Neutrophil (primary cell): ENCODE results near the gene MDM4.

Experiments
- H3K27ac ChIP-seq: fragments of 200-600 bp; sonication (generic); 2 replicates; pipeline ENCODE4 v1.5.1; 2016; ENCODE audit warnings: mild to moderate bottlenecking, moderate library complexity
- H3K27me3 ChIP-seq: fragments of 200-600 bp; sonication (generic); 2 replicates; pipeline ENCODE4 v1.6.0; 2016; ENCODE audit warnings: mild to moderate bottlenecking
- H3K36me3 ChIP-seq: fragments of 200-600 bp; sonication (generic); 2 replicates; pipeline ENCODE4 v1.5.1; 2017
- H3K4me1 ChIP-seq, 2 experiments: fragments of 200-600 bp in 1 of 2; sonication (generic) in 1 of 2; 1 replicate in 1 of 2; 2 replicates in 1 of 2; pipeline versions ENCODE4 v1.5.1 to v1.6.1; 2013 to 2016; ENCODE audit warnings: low read depth in 1 of 2, low read length in 1 of 2, mild to moderate bottlenecking in 1 of 2, moderate library complexity in 1 of 2; ENCODE audit not compliant: control insufficient read depth in 1 of 2, insufficient read depth in 1 of 2
- H3K4me3 ChIP-seq, 2 experiments: fragments of 200-600 bp in 1 of 2; sonication (generic) in 1 of 2; 1 replicate in 1 of 2; 2 replicates in 1 of 2; pipeline ENCODE4 v1.5.1; 2013 to 2016; ENCODE audit warnings: low read depth in 1 of 2, low read length in 1 of 2, mild to moderate bottlenecking in 1 of 2, moderate library complexity in 1 of 2
- H3K9me3 ChIP-seq: fragments of 200-600 bp; sonication (generic); 2 replicates; pipeline ENCODE4 v1.5.1; 2016
- TF ChIP-seq, protein P1 (sequence below): fragments of 200-600 bp; sonication (generic); IDR thresholded peaks from 2 replicates; pipeline ENCODE4 v1.5.1; 2016; ENCODE audit warnings: antibody characterized with exemption

MDM4 gene

DNA sequence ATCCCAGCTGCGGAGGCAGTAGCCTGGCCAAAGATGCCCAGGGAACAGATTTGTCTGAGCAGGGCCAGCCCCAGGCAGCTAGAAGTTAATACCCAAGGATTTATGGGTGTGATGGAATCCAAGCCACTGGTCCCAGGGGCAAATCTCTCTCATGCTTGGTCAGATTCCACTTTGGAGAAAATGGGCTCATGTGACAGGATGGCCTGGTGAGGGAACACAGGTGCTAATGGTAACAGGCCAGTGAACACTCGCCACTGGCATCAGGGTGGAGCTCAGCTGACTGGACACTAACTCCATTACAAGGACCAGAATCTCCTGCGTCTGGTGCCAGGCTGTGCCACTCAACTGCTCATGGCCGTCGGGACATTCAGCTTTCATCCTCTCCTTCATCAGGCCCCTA is 12.0 kb downstream of the MDM4 start:
- Histone ChIP-seq H3K4me3 (no peak overlapping the region), H3K27ac (peak overlapping the region; percentile 8), H3K36me3 (peaks cover 76% of the 10 kb centered on the region), H3K27me3 (no peaks in the 10 kb centered on the region), H3K9me3 (no peaks in the 10 kb centered on the region), H3K4me1 (peaks cover 10 to 14% of the 10 kb centered on the region in 2 experiments)
- TF ChIP-seq, protein P1, sequence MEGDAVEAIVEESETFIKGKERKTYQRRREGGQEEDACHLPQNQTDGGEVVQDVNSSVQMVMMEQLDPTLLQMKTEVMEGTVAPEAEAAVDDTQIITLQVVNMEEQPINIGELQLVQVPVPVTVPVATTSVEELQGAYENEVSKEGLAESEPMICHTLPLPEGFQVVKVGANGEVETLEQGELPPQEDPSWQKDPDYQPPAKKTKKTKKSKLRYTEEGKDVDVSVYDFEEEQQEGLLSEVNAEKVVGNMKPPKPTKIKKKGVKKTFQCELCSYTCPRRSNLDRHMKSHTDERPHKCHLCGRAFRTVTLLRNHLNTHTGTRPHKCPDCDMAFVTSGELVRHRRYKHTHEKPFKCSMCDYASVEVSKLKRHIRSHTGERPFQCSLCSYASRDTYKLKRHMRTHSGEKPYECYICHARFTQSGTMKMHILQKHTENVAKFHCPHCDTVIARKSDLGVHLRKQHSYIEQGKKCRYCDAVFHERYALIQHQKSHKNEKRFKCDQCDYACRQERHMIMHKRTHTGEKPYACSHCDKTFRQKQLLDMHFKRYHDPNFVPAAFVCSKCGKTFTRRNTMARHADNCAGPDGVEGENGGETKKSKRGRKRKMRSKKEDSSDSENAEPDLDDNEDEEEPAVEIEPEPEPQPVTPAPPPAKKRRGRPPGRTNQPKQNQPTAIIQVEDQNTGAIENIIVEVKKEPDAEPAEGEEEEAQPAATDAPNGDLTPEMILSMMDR = no peak

- TF ChIP-seq, protein P1 = no peak
- H3K4me1 ChIP-seq = peaks cover 6 to 11% of the 10 kb centered on the region in 2 experiments
- no peaks in the 10 kb centered on the region for H3K27me3 ChIP-seq
- H3K36me3 ChIP-seq = peaks cover 81% of the 10 kb centered on the region
- no peaks in the 10 kb centered on the region for H3K9me3 ChIP-seq
- H3K27ac ChIP-seq = peak overlapping the region; percentile 8
- no peak overlapping the region for H3K4me3 ChIP-seq
These were observed 12.5 kb downstream of the MDM4 start for GRCh38 chr1:204528677-204529076.

GRCh38 chr1:204529371-204529895 is 13.2 kb downstream of the MDM4 start:
- peaks cover 88% of the 10 kb centered on the region for H3K36me3 ChIP-seq
- TF ChIP-seq, protein P1 = no peak
- peaks cover 0 to 3% of the 10 kb centered on the region in 2 experiments for H3K4me1 ChIP-seq
- H3K27me3 ChIP-seq = no peaks in the 10 kb centered on the region
- H3K4me3 ChIP-seq = no peak overlapping the region
- peak overlapping the region; percentile 7 for H3K27ac ChIP-seq
- H3K9me3 ChIP-seq = no peaks in the 10 kb centered on the region

DNA sequence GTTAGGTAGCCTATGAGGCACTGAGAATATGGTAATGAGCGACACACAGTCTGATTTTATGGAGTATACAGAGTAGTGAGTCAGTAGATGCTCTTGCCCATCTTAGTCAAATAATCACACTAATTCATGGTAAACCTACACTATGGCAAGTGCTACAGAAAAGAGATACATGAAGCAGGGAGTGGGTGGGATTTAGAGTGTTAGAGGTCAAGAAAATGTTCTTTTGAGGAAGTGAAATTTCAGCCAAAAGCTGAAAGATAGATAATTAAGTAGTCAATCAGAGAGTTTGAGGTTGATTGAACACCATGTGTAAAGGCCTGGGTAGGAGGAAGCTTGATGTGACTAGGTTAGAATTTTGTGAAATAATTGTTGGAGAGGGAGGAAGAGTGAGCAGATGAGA is 14.7 kb downstream of the MDM4 start:
- no peaks in the 10 kb centered on the region for H3K27me3 ChIP-seq
- peak overlapping the region; percentile 50 for H3K27ac ChIP-seq
- no peaks in the 10 kb centered on the region for H3K4me1 ChIP-seq
- no peaks in the 10 kb centered on the region for H3K9me3 ChIP-seq
- no peak overlapping the region for H3K4me3 ChIP-seq
- peaks cover 97% of the 10 kb centered on the region for H3K36me3 ChIP-seq
- TF ChIP-seq, protein P1 = no peak

DNA sequence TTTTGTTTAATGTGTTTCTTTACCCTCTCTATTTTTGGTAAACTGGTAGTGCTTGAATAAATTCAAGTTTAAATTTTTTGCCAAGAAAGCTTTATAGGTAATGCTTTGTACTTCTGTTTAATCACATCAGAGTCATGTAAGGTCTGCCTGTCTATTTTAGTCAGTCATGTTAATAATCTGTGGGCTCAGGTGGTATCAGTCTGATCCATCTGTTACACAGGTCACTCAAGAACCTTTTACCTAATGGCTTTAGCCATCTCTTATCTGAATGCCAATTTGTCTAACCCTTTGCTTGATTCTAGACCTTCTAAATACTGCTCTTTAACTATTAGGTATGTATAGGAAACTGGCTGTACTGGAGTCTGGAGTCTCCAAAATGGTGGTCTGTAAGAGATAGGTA is 16.6 kb downstream of the MDM4 start:
- Histone ChIP-seq H3K27me3 (no peaks in the 10 kb centered on the region), H3K36me3 (peaks cover 95% of the 10 kb centered on the region), H3K27ac (peak overlapping the region; percentile 27), H3K4me3 (no peak overlapping the region), H3K4me1 (no peaks in the 10 kb centered on the region), H3K9me3 (no peaks in the 10 kb centered on the region)
- TF ChIP-seq, protein P1 = no peak

- peaks cover 100% of the 10 kb centered on the region for H3K36me3 ChIP-seq
- H3K27me3 ChIP-seq = no peaks in the 10 kb centered on the region
- no peak overlapping the region for H3K27ac ChIP-seq
- H3K4me3 ChIP-seq = no peak overlapping the region
- no peaks in the 10 kb centered on the region for H3K9me3 ChIP-seq
- TF ChIP-seq, protein P1 = no peak
- no peaks in the 10 kb centered on the region for H3K4me1 ChIP-seq
These were observed 25.4 kb downstream of the MDM4 start for GRCh38 chr1:204541626-204542025.
